HepG2 (cell line): ENCODE data around the gene ARHGEF16. TPM values are rescaled to one million over a fixed set of nuclear protein-coding genes. Genes with fewer than 3 reads are reported as not detected.

Source experiments
- ARID5B ChIP-seq: IDR thresholded peaks from 2 replicates; pipeline ENCODE4 v1.4.0; 2020; ENCODE audit warnings: mild to moderate bottlenecking, missing genetic modification reagents
- ATF1 ChIP-seq: IDR thresholded peaks from 2 replicates; pipeline ENCODE4 v1.6.1; 2016; ENCODE audit warnings: mild to moderate bottlenecking, control low read depth
- BCL3 ChIP-seq: sonication (generic); formaldehyde crosslinking; IDR thresholded peaks from 2 replicates; pipeline ENCODE4 v1.5.1; 2020; ENCODE audit warnings: mild to moderate bottlenecking, missing genetic modification reagents, moderate library complexity
- EED ChIP-seq: sonication (generic); formaldehyde crosslinking; IDR thresholded peaks from 2 replicates; pipeline ENCODE4 v1.5.0; 2020; ENCODE audit warnings: mild to moderate bottlenecking, missing genetic modification reagents
- FOSL1 ChIP-seq: sonication (generic); formaldehyde crosslinking; IDR thresholded peaks from 2 replicates; pipeline ENCODE4 v1.9.0; 2021; ENCODE audit warnings: missing genetic modification reagents, borderline replicate concordance
- KAT2B ChIP-seq: fragments of 150-350 bp; IDR thresholded peaks from 2 replicates; pipeline ENCODE4 v1.6.1; 2014; ENCODE audit warnings: low read depth, low read length, borderline replicate concordance
- KDM5B ChIP-seq: sonication (generic); formaldehyde crosslinking; IDR thresholded peaks from 2 replicates; pipeline ENCODE4 v1.4.0; 2020; ENCODE audit warnings: missing genetic modification reagents, mild to moderate bottlenecking, borderline replicate concordance
- MATR3 ChIP-seq: sonication (generic); formaldehyde crosslinking; IDR thresholded peaks from 2 replicates; pipeline ENCODE4 v1.4.0; 2020; ENCODE audit warnings: missing genetic modification reagents
- MLX ChIP-seq: IDR thresholded peaks from 2 replicates; pipeline ENCODE4 v1.6.1; 2016
- PPARG ChIP-seq: conservative IDR thresholded peaks from 2 replicates; pipeline ENCODE4 v1.6.1; 2016; ENCODE audit warnings: missing biosample characterization, missing genetic modification reagents
- RXRB ChIP-seq: IDR thresholded peaks from 2 replicates; pipeline ENCODE4 v1.6.1; 2016; ENCODE audit warnings: borderline replicate concordance, missing genetic modification reagents, missing compliant biosample characterization
- SNAPC2 ChIP-seq: sonication (generic); formaldehyde crosslinking; IDR thresholded peaks from 2 replicates; pipeline ENCODE4 v1.8.1; 2022; ENCODE audit warnings: mild to moderate bottlenecking, missing genetic modification reagents
- SOX5 ChIP-seq: IDR thresholded peaks from 2 replicates; pipeline ENCODE4 v1.6.1; 2016; ENCODE audit warnings: borderline replicate concordance
- TEAD3 ChIP-seq: optimal IDR thresholded peaks from 2 replicates; pipeline ENCODE3; 2016; ENCODE audit warnings: borderline replicate concordance
- ZFP90 ChIP-seq: sonication (generic); formaldehyde crosslinking; IDR thresholded peaks from 2 replicates; pipeline ENCODE4 v1.8.0; 2022; ENCODE audit warnings: missing genetic modification reagents, mild to moderate bottlenecking, inconsistent platforms, borderline replicate concordance
- ZNF570 ChIP-seq: sonication (generic); formaldehyde crosslinking; IDR thresholded peaks from 2 replicates; pipeline ENCODE4 v1.4.0; 2020; ENCODE audit warnings: mild to moderate bottlenecking, missing genetic modification reagents, borderline replicate concordance
- ZNF678 ChIP-seq: sonication (generic); formaldehyde crosslinking; IDR thresholded peaks from 2 replicates; pipeline ENCODE4 v1.4.0; 2020; ENCODE audit warnings: mild to moderate bottlenecking, missing genetic modification reagents
- ZNF749 ChIP-seq: sonication (generic); formaldehyde crosslinking; IDR thresholded peaks from 2 replicates; pipeline ENCODE4 v1.8.0; 2022; ENCODE audit warnings: mild to moderate bottlenecking, missing genetic modification reagents, moderate library complexity, borderline replicate concordance
- polyA plus RNA-seq, 8 experiments: library from polyadenylated mRNA; depleted of rRNA in 3 of 8; stranded (reverse) in 7 of 8; unstranded in 1 of 8; fragments of >200 nt; fragmentation: Illumina TruSeq in 4 of 8; extraction: Trizol in 4 of 8; gene quantifications; 2 replicates each; pipeline versions ENCODE4 v1.2.1 to v1.2.3, GENCODE V29; 2011 to 2016; ENCODE audit warnings: low read depth in 4 of 8, missing spikeins in 1 of 8, mixed read lengths in 1 of 8; ENCODE audit not compliant: insufficient read depth in 1 of 8
- total RNA-seq, 5 experiments: library from RNA; depleted of rRNA; stranded (reverse); fragments of >200 nt; fragmentation: Illumina TruSeq; extraction: Trizol; gene quantifications; 2 replicates each; pipeline ENCODE4 v1.2.3, GENCODE V29; 2016; ENCODE audit warnings: low read depth in 1 of 5
- TF ChIP-seq, protein P1 (sequence below): sonication (generic); formaldehyde crosslinking; IDR thresholded peaks from 2 replicates; pipeline ENCODE4 v1.4.0; 2020; ENCODE audit warnings: missing genetic modification reagents, borderline replicate concordance
- TF ChIP-seq, protein P2 (sequence below): sonication (generic); formaldehyde crosslinking; IDR thresholded peaks from 2 replicates; pipeline ENCODE4 v1.4.0; 2020; ENCODE audit warnings: mild to moderate bottlenecking, missing genetic modification reagents
- TF ChIP-seq, protein P3 (sequence below): sonication (generic); formaldehyde crosslinking; IDR thresholded peaks from 2 replicates; pipeline ENCODE4 v1.5.0; 2020; ENCODE audit warnings: missing genetic modification reagents

The ARHGEF16 gene
- total and polyA plus RNA-seq, 2 of the 13 experiments (the other 11 are each of a cell fraction or from before 2014, with no cell fraction given): 20.3 to 39.9 TPM

DNA sequence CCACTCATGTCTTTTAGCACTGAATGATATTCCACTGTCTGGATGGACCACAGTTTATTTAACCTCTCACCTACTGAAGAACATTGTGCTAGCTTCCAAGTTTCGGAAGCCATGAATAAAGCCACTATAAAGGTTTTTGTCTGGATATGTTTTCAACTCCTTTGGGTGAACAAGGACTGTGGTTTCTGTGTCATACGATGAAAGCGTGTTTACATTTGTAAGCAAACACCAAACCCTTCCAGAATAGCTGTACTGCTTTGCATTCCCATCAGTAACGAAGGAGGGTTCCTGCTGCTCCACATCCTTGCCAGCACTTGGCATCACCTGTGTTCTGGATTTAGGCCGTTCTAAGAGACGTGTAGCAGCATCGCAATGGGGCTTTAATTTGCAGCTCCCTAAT, 10.7 kb upstream of the ARHGEF16 start (continued):
- TF ChIP-seq, protein P1, sequence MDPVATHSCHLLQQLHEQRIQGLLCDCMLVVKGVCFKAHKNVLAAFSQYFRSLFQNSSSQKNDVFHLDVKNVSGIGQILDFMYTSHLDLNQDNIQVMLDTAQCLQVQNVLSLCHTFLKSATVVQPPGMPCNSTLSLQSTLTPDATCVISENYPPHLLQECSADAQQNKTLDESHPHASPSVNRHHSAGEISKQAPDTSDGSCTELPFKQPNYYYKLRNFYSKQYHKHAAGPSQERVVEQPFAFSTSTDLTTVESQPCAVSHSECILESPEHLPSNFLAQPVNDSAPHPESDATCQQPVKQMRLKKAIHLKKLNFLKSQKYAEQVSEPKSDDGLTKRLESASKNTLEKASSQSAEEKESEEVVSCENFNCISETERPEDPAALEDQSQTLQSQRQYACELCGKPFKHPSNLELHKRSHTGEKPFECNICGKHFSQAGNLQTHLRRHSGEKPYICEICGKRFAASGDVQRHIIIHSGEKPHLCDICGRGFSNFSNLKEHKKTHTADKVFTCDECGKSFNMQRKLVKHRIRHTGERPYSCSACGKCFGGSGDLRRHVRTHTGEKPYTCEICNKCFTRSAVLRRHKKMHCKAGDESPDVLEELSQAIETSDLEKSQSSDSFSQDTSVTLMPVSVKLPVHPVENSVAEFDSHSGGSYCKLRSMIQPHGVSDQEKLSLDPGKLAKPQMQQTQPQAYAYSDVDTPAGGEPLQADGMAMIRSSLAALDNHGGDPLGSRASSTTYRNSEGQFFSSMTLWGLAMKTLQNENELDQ (CRISPR knock-in tag): no peak
- no peak for TF ChIP-seq SNAPC2 (CRISPR knock-in tag)
- TF ChIP-seq MATR3 (CRISPR knock-in tag): no peak
- TF ChIP-seq, protein P2, sequence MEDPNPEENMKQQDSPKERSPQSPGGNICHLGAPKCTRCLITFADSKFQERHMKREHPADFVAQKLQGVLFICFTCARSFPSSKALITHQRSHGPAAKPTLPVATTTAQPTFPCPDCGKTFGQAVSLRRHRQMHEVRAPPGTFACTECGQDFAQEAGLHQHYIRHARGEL (CRISPR knock-in tag): no peak
- TF ChIP-seq KDM5B (CRISPR knock-in tag): no peak
- TF ChIP-seq BCL3 (CRISPR knock-in tag): no peak
- no peak for TF ChIP-seq KAT2B
- TF ChIP-seq ATF1 (CRISPR knock-in tag): no peak
- peak; percentile 68 for TF ChIP-seq PPARG (CRISPR knock-in tag)
- TF ChIP-seq ZNF749 (CRISPR knock-in tag): no peak
- TF ChIP-seq MLX (CRISPR knock-in tag): no peak
- no peak for TF ChIP-seq ZNF570 (CRISPR knock-in tag)
- no peak for TF ChIP-seq ZFP90
- TF ChIP-seq SOX5 (CRISPR knock-in tag): peak; percentile 39; the same call in 1 of the 2 replicates
- TF ChIP-seq TEAD3 (CRISPR knock-in tag): peak; percentile 22
- no peak for TF ChIP-seq ZNF678 (CRISPR knock-in tag)
- peak; percentile 44 for TF ChIP-seq ARID5B (CRISPR knock-in tag)
- TF ChIP-seq FOSL1 (CRISPR knock-in tag): no peak
- TF ChIP-seq, protein P3, sequence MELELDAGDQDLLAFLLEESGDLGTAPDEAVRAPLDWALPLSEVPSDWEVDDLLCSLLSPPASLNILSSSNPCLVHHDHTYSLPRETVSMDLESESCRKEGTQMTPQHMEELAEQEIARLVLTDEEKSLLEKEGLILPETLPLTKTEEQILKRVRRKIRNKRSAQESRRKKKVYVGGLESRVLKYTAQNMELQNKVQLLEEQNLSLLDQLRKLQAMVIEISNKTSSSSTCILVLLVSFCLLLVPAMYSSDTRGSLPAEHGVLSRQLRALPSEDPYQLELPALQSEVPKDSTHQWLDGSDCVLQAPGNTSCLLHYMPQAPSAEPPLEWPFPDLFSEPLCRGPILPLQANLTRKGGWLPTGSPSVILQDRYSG (CRISPR knock-in tag): no peak
- peak; percentile 35; the same call in 1 of the 2 replicates for TF ChIP-seq RXRB
- TF ChIP-seq EED (CRISPR knock-in tag): no peak
